WERI-Rb-1 (cell line): Measurements from ENCODE around the gene ZNF33A.

Experiments used
- DNase-seq: peaks from one replicate; pipeline ENCODE4 v3.0.0-alpha.2; 2020
- H3K27ac ChIP-seq: fragments of 250-450 bp; sonication (Bioruptor Pico); 2 replicates; pipeline ENCODE4 v1.5.1; 2020; ENCODE audit warnings: mild to moderate bottlenecking, moderate library complexity
- H3K27me3 ChIP-seq: fragments of 250-450 bp; sonication (Bioruptor Pico); 2 replicates; pipeline ENCODE4 v1.5.1; 2021; ENCODE audit warnings: mild to moderate bottlenecking, low read depth, moderate library complexity; ENCODE audit not compliant: insufficient read depth, severe bottlenecking
- H3K36me3 ChIP-seq: fragments of 250-450 bp; sonication (Bioruptor Pico); 2 replicates; pipeline ENCODE4 v1.5.1; 2020; ENCODE audit warnings: mild to moderate bottlenecking, moderate library complexity
- H3K4me3 ChIP-seq: 2 replicates; pipeline ENCODE4 v1.5.1; 2011; ENCODE audit warnings: low read depth, mild to moderate bottlenecking, control low read depth, low read length
- H3K9me3 ChIP-seq: fragments of 250-450 bp; sonication (Bioruptor Pico); 2 replicates; pipeline ENCODE4 v1.5.1; 2021; ENCODE audit warnings: mild to moderate bottlenecking, moderate library complexity; ENCODE audit not compliant: severe bottlenecking
- TF ChIP-seq, protein P1 (sequence below): IDR thresholded peaks from 2 replicates; pipeline ENCODE4 v1.5.1; 2011; ENCODE audit warnings: low read depth, mild to moderate bottlenecking, control low read depth, inconsistent platforms, low read length

Gene ZNF33A

DNA sequence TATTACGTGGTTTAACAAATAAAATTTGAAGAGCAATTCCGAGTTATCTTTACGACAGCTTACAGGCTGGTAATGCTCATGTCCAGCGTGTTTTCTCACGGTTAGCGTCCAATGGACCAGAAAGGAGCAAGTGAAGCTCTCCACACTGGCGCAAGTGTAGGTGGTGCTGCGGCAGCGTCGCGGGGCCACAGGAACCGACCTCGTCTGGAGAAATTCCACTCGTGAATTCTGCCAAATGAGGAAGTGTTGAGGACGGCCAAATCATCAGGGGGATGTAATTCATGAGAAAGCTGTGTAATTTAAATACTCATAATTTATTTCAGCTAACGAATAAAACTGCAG is 83.3 kb downstream of the ZNF33A start:
- Histone ChIP-seq H3K27me3 (no peaks in the 10 kb centered on the region), H3K36me3 (peaks cover 27% of the 10 kb centered on the region), H3K9me3 (peaks cover 2% of the 10 kb centered on the region), H3K4me3 (peak overlapping the region; percentile 68), H3K27ac (peak overlapping the region; percentile 87)
- no peak for DNase-seq
- TF ChIP-seq, protein P1, sequence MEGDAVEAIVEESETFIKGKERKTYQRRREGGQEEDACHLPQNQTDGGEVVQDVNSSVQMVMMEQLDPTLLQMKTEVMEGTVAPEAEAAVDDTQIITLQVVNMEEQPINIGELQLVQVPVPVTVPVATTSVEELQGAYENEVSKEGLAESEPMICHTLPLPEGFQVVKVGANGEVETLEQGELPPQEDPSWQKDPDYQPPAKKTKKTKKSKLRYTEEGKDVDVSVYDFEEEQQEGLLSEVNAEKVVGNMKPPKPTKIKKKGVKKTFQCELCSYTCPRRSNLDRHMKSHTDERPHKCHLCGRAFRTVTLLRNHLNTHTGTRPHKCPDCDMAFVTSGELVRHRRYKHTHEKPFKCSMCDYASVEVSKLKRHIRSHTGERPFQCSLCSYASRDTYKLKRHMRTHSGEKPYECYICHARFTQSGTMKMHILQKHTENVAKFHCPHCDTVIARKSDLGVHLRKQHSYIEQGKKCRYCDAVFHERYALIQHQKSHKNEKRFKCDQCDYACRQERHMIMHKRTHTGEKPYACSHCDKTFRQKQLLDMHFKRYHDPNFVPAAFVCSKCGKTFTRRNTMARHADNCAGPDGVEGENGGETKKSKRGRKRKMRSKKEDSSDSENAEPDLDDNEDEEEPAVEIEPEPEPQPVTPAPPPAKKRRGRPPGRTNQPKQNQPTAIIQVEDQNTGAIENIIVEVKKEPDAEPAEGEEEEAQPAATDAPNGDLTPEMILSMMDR = no peak

DNA sequence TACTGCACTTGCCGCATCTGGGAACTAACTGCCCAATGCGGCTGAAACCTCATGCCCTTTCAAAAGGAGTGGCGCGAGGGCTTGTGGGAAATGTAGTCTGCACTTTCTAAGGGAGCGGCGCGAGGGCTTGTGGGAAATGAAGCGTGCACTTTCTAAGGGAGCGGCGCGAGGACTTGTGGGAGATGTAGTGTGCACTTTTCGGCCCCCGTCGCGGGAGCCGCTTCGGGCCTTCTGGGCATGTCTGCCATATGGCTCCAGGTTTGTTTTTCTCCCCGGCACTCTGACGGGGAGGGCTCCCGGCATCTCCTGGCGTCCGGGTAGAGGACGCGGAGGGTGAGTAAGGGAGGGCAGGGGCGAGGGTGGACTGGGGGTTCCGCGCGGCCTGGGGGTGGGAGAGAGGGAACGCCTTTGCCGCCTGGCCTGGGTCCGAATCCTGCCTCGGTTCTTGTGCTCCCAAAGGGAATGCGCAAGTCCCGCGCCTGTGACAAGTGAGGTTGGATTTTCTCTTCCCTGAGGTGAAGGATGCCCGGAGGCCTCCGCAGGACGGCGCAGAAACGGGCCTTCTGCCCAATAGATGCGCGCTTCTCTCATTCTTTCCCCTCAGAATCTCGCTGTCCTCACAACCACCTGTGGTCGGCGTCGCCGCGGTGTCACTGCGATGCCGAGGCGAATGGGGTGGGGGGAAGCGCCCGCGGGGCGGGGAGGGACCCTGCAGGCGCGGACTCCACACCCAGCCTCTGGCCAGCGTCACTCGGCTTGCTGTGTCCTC is 83.9 kb downstream of the ZNF33A start, which contains the start of gene ZNF37A:
Gene ZNF37A (plus strand): TSS at position 180 of the 769 bp plus-strand sequence. CDS start 2,281 bp downstream, outside the sequence.
- DNase-seq = peak; percentile 95
- Histone ChIP-seq H3K4me3 (peak within 1 kb of the TSS; percentile 68), H3K27ac (peak within 1 kb of the TSS; percentile 87), H3K27me3 (no peaks in the 10 kb centered on the region), H3K36me3 (peaks cover 27% of the 10 kb centered on the region), H3K9me3 (peaks cover 2% of the 10 kb centered on the region)
- TF ChIP-seq, protein P1 = no peak

DNA sequence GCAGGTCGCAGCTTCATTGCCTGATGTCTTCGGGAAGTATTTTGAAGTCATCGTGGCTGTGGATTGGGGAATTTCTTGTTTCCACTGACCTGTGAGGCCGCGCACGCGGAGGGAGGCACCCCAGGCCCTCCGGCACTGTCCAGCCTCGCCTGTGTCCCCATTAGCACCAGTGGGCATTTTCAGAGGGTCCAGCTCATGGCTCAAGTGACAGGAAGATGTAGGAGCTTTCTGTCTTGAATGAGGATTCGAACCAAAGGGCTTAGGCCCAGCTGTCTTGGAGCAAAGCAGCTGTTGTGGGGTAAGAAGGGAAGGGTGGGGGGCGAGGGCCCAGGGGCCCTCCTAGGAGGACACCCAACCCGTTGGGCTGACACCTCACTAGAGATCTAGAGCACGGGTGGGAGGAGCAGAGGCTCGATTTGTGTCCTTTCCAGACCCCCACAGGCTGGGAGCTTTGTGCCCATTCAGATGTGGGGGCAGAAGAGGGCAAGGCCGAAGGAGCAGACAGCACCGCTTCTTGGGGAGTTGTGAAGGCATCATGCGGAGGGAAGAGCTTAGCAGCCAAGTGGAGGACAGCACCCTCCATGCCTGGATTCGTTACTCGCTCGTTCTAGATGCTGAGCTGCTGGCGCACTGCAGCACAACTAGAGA is 84.6 kb downstream of the ZNF33A start:
- TF ChIP-seq, protein P1 = no peak
- peaks cover 2% of the 10 kb centered on the region for H3K9me3 ChIP-seq
- H3K36me3 ChIP-seq = peaks cover 27% of the 10 kb centered on the region
- no peaks in the 10 kb centered on the region for H3K27me3 ChIP-seq
- H3K27ac ChIP-seq = peak overlapping the region; percentile 87
- DNase-seq = no peak
- peak overlapping the region; percentile 68 for H3K4me3 ChIP-seq

DNA sequence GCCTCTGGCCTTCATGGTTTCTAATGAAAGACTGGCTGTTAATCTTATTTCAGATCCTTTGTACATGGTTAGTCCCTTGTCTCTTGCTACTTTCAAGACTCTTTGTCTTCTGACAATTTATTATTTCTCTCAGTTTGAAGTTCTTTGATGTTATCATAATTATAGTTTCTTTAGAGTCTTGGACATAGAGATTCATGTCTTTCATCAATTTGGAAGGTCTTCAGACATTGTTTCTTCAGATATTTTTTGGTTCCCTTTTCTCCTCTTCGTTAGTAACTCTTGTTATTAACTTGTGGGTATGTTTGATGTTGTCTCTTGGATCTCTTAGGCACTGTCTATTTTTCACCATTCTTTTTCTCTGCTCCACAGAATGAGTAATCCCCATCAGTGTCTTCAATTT is 92.4 kb downstream of the ZNF33A start:
- Histone ChIP-seq H3K36me3 (peaks cover 16% of the 10 kb centered on the region), H3K9me3 (peaks cover 17% of the 10 kb centered on the region)
- no peak for DNase-seq

DNA sequence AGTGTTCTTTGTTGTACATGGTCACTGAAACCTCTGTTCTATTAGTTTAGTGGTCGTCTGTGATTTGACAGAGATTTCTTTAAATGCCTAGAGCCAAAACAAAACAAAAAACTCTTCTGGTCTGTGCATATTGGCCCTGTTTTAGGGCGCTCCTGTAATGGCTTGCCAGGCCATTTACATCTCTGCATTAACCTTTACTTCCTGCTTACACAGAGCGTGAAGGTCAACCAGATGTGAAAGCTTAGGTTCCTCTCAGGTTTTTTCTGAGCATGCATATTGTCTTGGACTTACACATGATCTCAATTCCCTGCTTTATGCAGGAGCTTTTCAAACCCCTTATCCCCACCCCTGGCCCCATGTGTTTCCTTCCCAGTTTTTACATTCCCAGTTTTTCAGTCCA is 93.3 kb downstream of the ZNF33A start:
- H3K4me3 ChIP-seq = no peak overlapping the region
- H3K36me3 ChIP-seq = peaks cover 14% of the 10 kb centered on the region
- peaks cover 21% of the 10 kb centered on the region for H3K9me3 ChIP-seq
- no peak overlapping the region for H3K27ac ChIP-seq
- TF ChIP-seq, protein P1 = no peak
- DNase-seq = no peak
- no peaks in the 10 kb centered on the region for H3K27me3 ChIP-seq

More for the DNA sequence above, 92.4 kb downstream of the ZNF33A start:
- Histone ChIP-seq H3K27me3 (no peaks in the 10 kb centered on the region), H3K27ac (no peak overlapping the region), H3K4me3 (no peak overlapping the region)
- TF ChIP-seq, protein P1 = no peak
